Ovary (tissue), 3 donors: ENCODE results near the gene TP53BP2.

Experiments used
- CTCF ChIP-seq, 3 donors: fragments of 450-650 bp in 2 of 3; fragments of 200-600 bp in 1 of 3; IDR thresholded peaks; one replicate each; pipeline versions ENCODE4 v1.5.1 to v1.8.0; 2016 to 2022; ENCODE audit warnings: antibody characterized with exemption in 3 of 3, mild to moderate bottlenecking in 1 of 3
- EP300 ChIP-seq: sonication (generic); formaldehyde crosslinking; IDR thresholded peaks from one replicate; pipeline ENCODE4 v1.6.1; 2017; ENCODE audit warnings: antibody characterized with exemption
- POLR2A ChIP-seq: fragments of 450-650 bp; IDR thresholded peaks from one replicate; pipeline ENCODE4 v1.6.1; 2017; ENCODE audit warnings: antibody characterized with exemption, mild to moderate bottlenecking, moderate library complexity
- donor health status: DM: no; HTN: no; CAD: no.

GRCh38 chr1:223775711-223776074 lies 70.1 kb downstream of the TP53BP2 start:
- TF ChIP-seq CTCF (IDR thresholded peaks at IDR 0.05) (no peak), POLR2A (no peak), EP300 (no peak)
